NCI-H2081 (cell line): Measurements from ENCODE around the gene TMEM254.
"Not testable (repeated sequence)": the region's sequence is repeated elsewhere in the genome, so short reads cannot be mapped to it uniquely, and the experiment has no call there.

Experiments
- DNase-seq, 2 experiments: peaks; one replicate each; lab custom pipeline; 2025; lab: John Stamatoyannopoulos, UW

The TMEM254 gene

DNA sequence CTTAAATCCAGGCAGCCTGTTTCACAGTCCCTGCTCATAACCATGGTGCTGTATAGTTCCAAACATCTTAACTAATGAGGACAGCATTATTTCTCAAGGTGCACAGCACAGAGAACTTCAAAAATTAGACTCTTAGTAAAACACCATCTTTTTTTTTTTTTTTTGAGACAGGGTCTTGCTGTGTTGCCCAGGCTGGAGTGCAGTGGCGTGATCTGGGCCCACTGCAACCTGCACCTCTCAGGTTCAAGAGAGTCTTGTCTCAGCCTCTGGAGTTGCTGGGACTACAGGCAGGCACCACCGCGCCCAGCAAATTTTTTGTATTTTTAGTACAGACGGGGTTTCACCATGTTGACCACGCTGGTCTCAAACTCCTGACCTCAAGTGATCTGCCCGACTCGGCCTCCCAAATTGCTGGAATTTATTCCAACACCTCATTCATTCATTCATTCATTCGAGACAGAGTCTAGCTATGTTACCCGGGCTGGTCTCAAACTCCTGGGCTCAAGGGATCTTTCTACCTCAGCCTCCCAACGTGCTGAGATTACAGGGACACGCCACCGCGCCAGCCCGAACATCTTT is 507 bp upstream of the TMEM254 start:
- DNase-seq = no peak

- DNase-seq = no peak
These were observed 851 bp downstream of the TMEM254 start for GRCh38 chr10:80079312-80079719.

DNA sequence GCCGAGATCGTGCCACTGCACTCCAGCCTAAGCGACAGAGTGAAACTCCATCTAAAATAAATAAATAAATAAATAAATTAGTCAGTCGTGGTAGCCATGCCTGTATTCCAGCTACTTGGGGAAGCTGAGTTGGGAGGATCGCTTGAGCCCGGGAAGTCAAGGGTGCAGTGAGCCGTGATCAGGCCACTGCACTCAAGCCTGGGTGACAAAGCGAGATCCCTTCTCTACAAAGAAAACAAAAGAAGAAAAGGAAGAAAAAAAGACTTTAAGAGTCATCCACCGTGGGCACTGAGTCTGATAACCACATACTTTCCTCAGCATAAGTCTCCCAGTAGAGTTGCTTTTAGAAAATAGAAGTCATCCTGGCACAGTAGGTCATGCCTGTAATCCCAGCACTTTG is 2.6 kb downstream of the TMEM254 start:
- no peak for DNase-seq

- no peak for DNase-seq
These were observed 3.6 kb downstream of the TMEM254 start for GRCh38 chr10:80081801-80082750.

DNA sequence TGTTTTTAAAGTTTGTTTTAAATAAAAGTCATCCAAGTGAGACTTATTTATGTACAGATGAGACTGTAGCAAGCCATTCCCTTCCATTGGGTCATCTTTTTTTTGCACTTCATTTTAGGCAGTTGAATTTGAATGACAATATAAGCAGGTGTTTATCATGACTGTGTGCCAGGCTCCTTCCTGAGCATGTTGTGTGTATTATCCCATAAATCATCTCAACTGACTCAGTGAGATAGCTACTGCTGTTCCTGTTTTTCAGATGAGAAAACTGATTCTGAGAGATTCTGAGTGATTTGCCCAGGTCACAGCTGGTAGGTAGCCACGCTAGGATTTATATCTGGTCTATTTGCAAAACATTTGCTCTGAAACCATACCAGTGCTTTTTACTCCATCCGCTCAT is 11.7 kb downstream of the TMEM254 start:
- peak; percentile 30 to 80 for DNase-seq

GRCh38 chr10:80094231-80094630 is 15.8 kb downstream of the TMEM254 start:
- no peak for DNase-seq

- not testable (repeated sequence) for DNase-seq
These were observed 19.8 kb downstream of the TMEM254 start for GRCh38 chr10:80098272-80098671.

GRCh38 chr10:80099295-80099694 is 20.8 kb downstream of the TMEM254 start:
- DNase-seq = not testable (repeated sequence)

DNA sequence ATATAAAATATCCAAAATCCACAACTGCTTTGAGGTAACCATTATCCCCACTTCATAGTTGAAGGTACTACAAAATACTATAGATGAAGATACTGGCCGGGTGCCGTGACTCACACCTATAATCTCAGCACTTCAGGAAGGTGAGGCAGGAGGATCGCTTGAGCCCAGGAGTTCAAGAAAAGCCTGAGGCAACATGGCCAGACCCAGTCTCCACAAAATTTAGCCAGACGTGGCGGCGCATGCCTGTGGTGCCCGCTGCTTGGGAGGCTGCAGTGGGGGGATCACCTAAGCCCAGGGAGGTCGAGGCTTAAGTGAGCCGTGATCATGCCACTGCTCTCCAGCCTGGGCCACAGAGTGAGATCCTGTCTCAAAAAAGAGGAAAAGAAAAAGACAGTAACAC is 21.7 kb downstream of the TMEM254 start:
- DNase-seq = no peak

DNA sequence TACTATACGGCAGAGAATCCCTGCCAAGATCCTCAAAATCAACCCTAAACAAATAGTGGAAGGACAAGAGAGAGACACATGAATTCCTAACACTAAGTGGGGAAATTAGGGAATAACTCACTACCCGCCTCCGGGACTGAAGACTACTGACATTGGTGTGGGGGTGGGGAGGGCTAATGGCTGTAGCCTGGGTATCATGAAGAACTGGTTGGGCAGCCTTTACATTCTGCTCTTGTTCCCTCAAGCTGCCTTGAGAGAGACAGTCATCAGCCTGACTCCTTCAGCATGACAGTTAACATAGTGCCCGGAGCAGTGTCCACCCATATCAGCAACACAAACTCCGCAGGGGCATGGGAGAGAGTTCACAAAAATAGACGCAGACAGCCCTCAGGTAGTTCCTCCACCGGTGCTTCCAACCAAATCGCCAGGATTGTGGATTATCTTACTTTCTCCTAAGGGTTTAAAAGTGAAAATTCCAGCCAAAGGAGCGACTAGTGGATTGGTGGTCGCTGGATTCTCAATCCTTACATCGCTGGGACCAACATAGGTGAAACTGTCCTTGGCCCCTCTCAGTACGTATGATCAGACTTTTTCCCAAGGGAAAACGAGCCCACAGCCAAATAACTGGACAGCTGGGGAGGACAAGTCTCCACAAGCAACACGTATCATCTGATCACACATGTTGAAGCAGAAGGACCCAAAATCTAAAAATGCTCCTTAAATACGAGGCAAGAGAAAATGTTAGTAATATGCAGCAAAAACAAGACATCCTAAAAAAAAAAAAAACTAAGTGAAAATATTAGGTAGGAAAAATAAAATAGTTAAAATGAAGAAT is 22.6 kb downstream of the TMEM254 start:
- no peak for DNase-seq

- peak in 1 of 2 experiments; percentile 26 for DNase-seq
These were observed 25.8 kb downstream of the TMEM254 start for GRCh38 chr10:80104066-80104926.

GRCh38 chr10:80108576-80109239 is 30.2 kb downstream of the TMEM254 start:
- no peak for DNase-seq

GRCh38 chr10:80110986-80111385 is 32.5 kb downstream of the TMEM254 start:
- no peak for DNase-seq

GRCh38 chr10:80118669-80119068 is 40.2 kb downstream of the TMEM254 start:
- no peak for DNase-seq

- no peak for DNase-seq
These were observed 43.7 kb downstream of the TMEM254 start for GRCh38 chr10:80122110-80122710.

DNA sequence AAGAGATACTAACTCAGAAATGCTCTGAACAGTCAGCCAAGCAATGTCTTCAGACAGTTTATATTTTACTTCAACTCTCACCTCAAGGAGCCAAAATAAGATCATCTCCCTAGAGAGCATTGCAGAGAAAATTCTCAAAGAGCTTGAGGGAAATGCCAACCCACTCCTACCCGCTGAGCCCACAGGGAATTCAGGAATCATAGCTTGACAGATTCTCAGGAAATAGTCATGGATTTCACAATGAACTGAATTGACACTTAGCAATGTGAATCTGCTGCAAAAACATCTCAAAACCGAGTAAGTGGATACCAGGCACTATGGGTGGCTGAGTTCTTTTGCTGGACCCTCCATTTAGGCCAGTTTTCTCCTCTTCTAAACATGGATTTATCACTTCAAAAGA is 44.3 kb downstream of the TMEM254 start:
- DNase-seq = no peak

DNA sequence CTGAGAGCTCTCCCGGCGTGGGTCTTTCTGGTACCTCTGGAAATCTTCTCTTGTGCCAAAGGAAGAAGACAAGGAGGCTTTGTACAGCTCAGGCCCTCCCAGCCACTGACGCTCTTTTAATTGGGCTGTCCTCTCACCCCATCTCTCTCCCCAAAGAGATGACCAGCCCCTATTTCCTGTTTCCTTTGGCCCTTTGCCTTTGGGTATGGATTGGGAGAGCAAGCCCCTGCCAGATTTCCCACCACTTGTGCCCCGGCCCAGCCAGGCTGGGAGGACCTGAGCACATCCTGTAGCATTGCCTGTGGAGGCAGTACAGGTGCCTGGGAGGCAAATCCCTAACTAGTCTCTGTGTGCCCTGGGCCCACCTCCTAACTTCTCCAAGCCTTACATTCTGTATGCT is 48.4 kb downstream of the TMEM254 start:
- DNase-seq = no peak

DNA sequence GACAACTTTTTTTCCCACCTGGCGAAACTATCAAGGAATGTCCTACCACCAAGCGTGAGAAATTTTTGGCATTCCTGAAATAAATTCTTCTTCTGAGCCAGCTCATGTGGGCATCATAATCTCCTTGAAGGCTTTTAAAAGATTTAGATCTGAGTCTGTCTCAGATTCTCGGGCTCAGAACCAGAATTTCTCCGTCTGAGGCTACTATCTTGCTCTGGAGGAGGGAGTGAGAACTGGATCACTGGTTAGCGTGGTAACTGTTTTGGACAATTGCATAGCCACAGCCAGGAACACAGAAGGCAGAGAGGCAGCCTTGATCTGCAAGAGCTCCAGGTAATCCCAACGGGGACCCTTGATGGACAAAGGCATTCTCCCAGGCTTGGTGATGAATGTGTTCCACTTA is 53.0 kb downstream of the TMEM254 start:
- DNase-seq = no peak

DNA sequence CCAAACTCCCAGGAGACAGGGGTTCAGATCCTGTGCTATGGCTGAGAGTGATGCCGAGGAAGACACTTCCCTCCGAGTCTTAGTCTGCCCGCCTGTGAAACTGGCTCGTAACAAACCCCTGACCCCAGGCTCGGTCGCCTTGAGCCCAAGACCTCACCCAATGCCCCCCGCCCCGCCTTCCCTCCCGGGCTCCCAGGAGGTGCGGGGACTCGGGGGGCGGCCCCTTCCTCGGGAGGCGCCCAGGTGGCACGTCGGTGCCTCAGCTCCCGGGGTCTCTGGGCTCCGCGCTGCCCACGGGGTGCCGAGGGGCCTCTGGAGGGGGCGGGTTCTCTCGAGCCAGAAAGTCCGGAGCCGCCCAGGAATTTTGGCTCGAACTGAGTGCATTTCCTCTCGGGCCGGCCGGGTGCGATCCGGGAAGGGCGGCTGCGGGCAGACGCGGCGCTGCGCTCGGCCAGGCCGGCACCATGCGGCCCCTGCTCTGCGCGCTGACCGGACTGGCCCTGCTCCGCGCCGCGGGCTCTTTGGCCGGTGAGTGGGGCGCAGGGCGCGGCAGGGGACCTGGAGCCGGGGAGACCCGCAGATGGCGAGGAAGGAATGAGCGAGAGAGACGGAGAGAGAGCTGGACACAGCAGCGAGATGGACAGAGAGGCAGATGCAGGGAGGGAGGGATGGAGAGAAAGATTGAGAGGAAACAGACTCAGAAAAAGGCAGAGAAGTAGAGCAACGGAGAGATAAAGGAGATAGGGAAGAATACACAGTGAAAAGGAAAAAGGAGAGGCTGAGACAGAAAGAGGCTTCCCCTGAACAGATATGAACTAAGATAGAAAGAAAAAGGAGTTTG is 54.1 kb downstream of the TMEM254 start, which contains the start of gene PLAC9:
PLAC9 (plus strand) TSS at position 432 of the 841 bp plus-strand sequence; CDS start at position 465, 33 bp downstream.
- DNase-seq = no peak
